H9 (cell line): Measurements from ENCODE around the gene RASGEF1C. TPM values are rescaled to one million over a fixed set of nuclear protein-coding genes. Genes with fewer than 3 reads are reported as not detected.
"Not testable (repeated sequence)": the region's sequence is repeated elsewhere in the genome, so short reads cannot be mapped to it uniquely, and the experiment has no call there.

Experiments used
- DNase-seq: peaks from one replicate; pipeline ENCODE4 v3.0.0-alpha.2; 2017
- H2AFZ ChIP-seq: one replicate; pipeline ENCODE4 v1.6.1; 2013; ENCODE audit warnings: mild to moderate bottlenecking, low read length, control low read depth, moderate library complexity
- H2AK5ac ChIP-seq: 2 replicates; pipeline ENCODE4 v1.6.1; 2013; ENCODE audit warnings: low read length, control low read depth, mixed read lengths; ENCODE audit not compliant: insufficient read length
- H2BK120ac ChIP-seq: one replicate; pipeline ENCODE4 v1.6.1; 2013; ENCODE audit warnings: low read depth, mild to moderate bottlenecking, low read length, control low read depth, inconsistent platforms; ENCODE audit not compliant: poor library complexity, severe bottlenecking
- H2BK12ac ChIP-seq: 2 replicates; pipeline ENCODE4 v1.6.1; 2013; ENCODE audit warnings: low read length, control low read depth, mixed read lengths, low read depth; ENCODE audit not compliant: insufficient read length
- H2BK15ac ChIP-seq: 2 replicates; pipeline ENCODE4 v1.6.1; 2013; ENCODE audit warnings: low read depth, low read length, control low read depth
- H2BK20ac ChIP-seq: one replicate; pipeline ENCODE4 v1.6.1; 2013; ENCODE audit warnings: low read depth, mild to moderate bottlenecking, low read length, control low read depth, inconsistent platforms; ENCODE audit not compliant: poor library complexity, severe bottlenecking
- H2BK5ac ChIP-seq: 2 replicates; pipeline ENCODE4 v1.6.1; 2013; ENCODE audit warnings: low read length, control low read depth, mixed read lengths; ENCODE audit not compliant: insufficient read length
- H3K14ac ChIP-seq: 2 replicates; pipeline ENCODE4 v1.6.1; 2013; ENCODE audit warnings: low read length, control low read depth; ENCODE audit not compliant: insufficient read depth
- H3K18ac ChIP-seq: 2 replicates; pipeline ENCODE4 v1.6.1; 2013; ENCODE audit warnings: low read depth, mild to moderate bottlenecking, mixed read lengths, low read length, control low read depth; ENCODE audit not compliant: insufficient read length
- H3K23ac ChIP-seq: 2 replicates; pipeline ENCODE4 v1.6.1; 2013; ENCODE audit warnings: low read length, control low read depth, mixed read lengths, low read depth; ENCODE audit not compliant: insufficient read length
- H3K23me2 ChIP-seq: 2 replicates; pipeline ENCODE4 v1.6.1; 2013; ENCODE audit warnings: low read depth, mild to moderate bottlenecking, mixed read lengths, low read length, control low read depth; ENCODE audit not compliant: insufficient read length, poor library complexity, severe bottlenecking
- H3K27ac ChIP-seq: 2 replicates; pipeline ENCODE4 v1.5.1; 2013; ENCODE audit warnings: low read length, control low read depth, mixed read lengths, low read depth; ENCODE audit not compliant: insufficient read length
- H3K27me3 ChIP-seq: 2 replicates; pipeline ENCODE4 v1.6.1; 2013; ENCODE audit warnings: low read length, control low read depth, inconsistent platforms; ENCODE audit not compliant: insufficient read depth
- H3K4ac ChIP-seq: 2 replicates; pipeline ENCODE4 v1.6.1; 2013; ENCODE audit warnings: low read depth, mild to moderate bottlenecking, control low read depth, inconsistent platforms, low read length, moderate library complexity
- H3K4me1 ChIP-seq: 2 replicates; pipeline ENCODE4 v1.6.1; 2013; ENCODE audit warnings: low read length, control low read depth, inconsistent platforms; ENCODE audit not compliant: insufficient read depth
- H3K4me2 ChIP-seq: 2 replicates; pipeline ENCODE4 v1.6.1; 2013; ENCODE audit warnings: low read length, control low read depth, mixed read lengths; ENCODE audit not compliant: insufficient read length, insufficient read depth
- H3K56ac ChIP-seq: 2 replicates; pipeline ENCODE4 v1.6.1; 2013; ENCODE audit warnings: low read depth, mild to moderate bottlenecking, mixed read lengths, low read length, control low read depth; ENCODE audit not compliant: insufficient read length
- H3K79me1 ChIP-seq: 2 replicates; pipeline ENCODE4 v1.6.1; 2013; ENCODE audit warnings: low read depth, mild to moderate bottlenecking, moderate library complexity, low read length, control low read depth, inconsistent platforms; ENCODE audit not compliant: insufficient read depth, poor library complexity, severe bottlenecking
- H3K79me2 ChIP-seq: 2 replicates; pipeline ENCODE4 v1.6.1; 2013; ENCODE audit warnings: low read length, control low read depth, inconsistent platforms; ENCODE audit not compliant: insufficient read depth
- H3K9ac ChIP-seq: 2 replicates; pipeline ENCODE4 v1.6.1; 2013; ENCODE audit warnings: low read length, control low read depth, mixed read lengths; ENCODE audit not compliant: insufficient read length; ENCODE audit errors: extremely low read depth
- H3K9me3 ChIP-seq: one replicate; pipeline ENCODE4 v1.6.1; 2013; ENCODE audit warnings: low read depth, low read length, inconsistent platforms; ENCODE audit not compliant: control insufficient read depth
- H3T11ph ChIP-seq: one replicate; pipeline ENCODE4 v1.6.1; 2013; ENCODE audit warnings: mild to moderate bottlenecking, low read length, control low read depth, inconsistent platforms
- H4K20me1 ChIP-seq: one replicate; pipeline ENCODE4 v1.6.1; 2013; ENCODE audit not compliant: control insufficient read depth, insufficient read length, insufficient read depth
- H4K5ac ChIP-seq: 2 replicates; pipeline ENCODE4 v1.6.1; 2013; ENCODE audit warnings: low read depth, mild to moderate bottlenecking, mixed read lengths, low read length, control low read depth; ENCODE audit not compliant: insufficient read length
- H4K8ac ChIP-seq: replicated peaks from 2 replicates; pipeline ENCODE4 v1.6.1; 2013; ENCODE audit warnings: low read length, control low read depth, mixed read lengths, low read depth; ENCODE audit not compliant: insufficient read length
- H4K91ac ChIP-seq: 2 replicates; pipeline ENCODE4 v1.6.1; 2013; ENCODE audit warnings: low read depth, mild to moderate bottlenecking, moderate library complexity, mixed read lengths, low read length, control low read depth; ENCODE audit not compliant: insufficient read length
- H3K27ac Mint-ChIP-seq, 3 experiments: 2 replicates in 2 of 3; 3 replicates in 1 of 3; pipeline ENCODE4 v1.8.0; 2020 to 2021; ENCODE audit warnings: mixed read lengths in 3 of 3, mild to moderate bottlenecking in 1 of 3, moderate library complexity in 1 of 3
- H3K27me3 Mint-ChIP-seq: 2 replicates; pipeline ENCODE4 v1.8.0; 2021; ENCODE audit warnings: low read depth, mild to moderate bottlenecking, moderate library complexity, mixed read lengths
- H3K36me3 Mint-ChIP-seq, 3 experiments: 2 replicates in 2 of 3; 3 replicates in 1 of 3; pipeline ENCODE4 v1.8.0; 2020 to 2021; ENCODE audit warnings: low read depth in 3 of 3, mixed read lengths in 3 of 3; ENCODE audit not compliant: insufficient read depth in 1 of 3
- H3K4me1 Mint-ChIP-seq, 2 experiments: 2 replicates each; pipeline ENCODE4 v1.8.0; 2020; ENCODE audit warnings: mixed read lengths in 2 of 2
- H3K4me3 Mint-ChIP-seq, 2 experiments: 2 replicates in 1 of 2; 3 replicates in 1 of 2; pipeline ENCODE4 v1.8.0; 2020 to 2021; ENCODE audit warnings: mild to moderate bottlenecking in 2 of 2, mixed read lengths in 2 of 2, moderate library complexity in 1 of 2
- H3K9me3 Mint-ChIP-seq, 2 experiments: 2 replicates in 1 of 2; 3 replicates in 1 of 2; pipeline ENCODE4 v1.8.0; 2020; ENCODE audit warnings: mild to moderate bottlenecking in 2 of 2, mixed read lengths in 2 of 2, moderate library complexity in 1 of 2
- WGBS: extraction: QIAGEN DNeasy Blood & Tissue Kit; methylation state at CpG from one replicate; pipeline ENCODE4 v1.1.7; 2013; ENCODE audit warnings: missing lambda C conversion rate, low lambda C conversion rate, mixed read lengths; ENCODE audit not compliant: insufficient read length; ENCODE audit errors: extremely low coverage; 5-methylcytosine and 5-hydroxymethylcytosine counted together
- total RNA-seq: library from RNA; stranded (reverse); gene quantifications from 2 replicates; pipeline ENCODE4 v1.2.1, GENCODE V29; 2021
- TF ChIP-seq, protein P1 (sequence below): fragments of 200-600 bp; sonication (generic); conservative IDR thresholded peaks from 3 replicates; pipeline ENCODE4 v1.8.0; 2021; ENCODE audit warnings: antibody characterized with exemption, mild to moderate bottlenecking

Gene RASGEF1C
- total RNA-seq, 1 experiment from 2014 or later, result 0.83 TPM

DNA sequence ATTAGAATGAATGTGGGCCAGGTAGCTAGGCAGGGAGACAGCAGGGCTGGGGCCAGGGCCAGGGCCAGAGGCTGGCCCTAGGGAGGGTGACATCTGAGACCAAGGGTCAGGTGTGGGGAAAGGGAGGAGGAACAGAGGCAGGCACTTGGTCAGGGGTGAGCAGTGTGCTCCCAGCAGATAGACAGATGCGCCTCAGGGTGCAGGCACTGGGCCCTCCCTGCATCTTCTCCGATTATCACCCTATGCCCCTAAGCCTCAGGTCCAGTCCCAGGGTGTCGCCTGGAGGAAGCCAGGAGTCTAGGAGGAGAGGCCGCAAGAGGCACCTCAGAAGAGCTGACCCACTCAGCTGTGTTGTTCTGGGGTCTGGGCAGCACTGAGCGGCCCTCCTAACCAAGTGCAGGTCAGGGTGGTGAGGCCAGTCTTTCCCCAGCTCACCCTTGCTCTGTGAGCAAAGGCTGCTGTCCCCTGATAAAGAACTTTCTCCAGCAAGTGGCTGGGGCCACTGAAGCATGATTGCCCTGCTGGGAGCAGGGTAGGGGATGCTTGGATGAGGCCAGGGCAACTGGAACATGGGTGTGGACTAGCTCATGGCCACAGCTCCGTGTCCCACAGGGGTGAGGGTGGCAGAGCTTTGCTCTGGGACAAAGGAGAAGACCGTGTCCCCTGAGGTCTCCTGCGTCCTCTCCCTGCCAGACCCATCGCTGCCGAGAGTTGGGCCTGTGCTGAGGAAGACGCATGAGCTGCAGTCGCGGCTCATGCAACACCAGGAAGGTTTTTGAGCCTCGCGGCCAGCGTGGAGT, 2.1 kb upstream of the RASGEF1C start:
- Histone ChIP-seq H3K79me1 (no peaks in the 10 kb centered on the region), H3K9ac (no peak overlapping the region), H3K4ac (no peak overlapping the region), H3K4me1 (no peaks in the 10 kb centered on the region), H3K23me2 (no peaks in the 10 kb centered on the region), H3K14ac (no peak overlapping the region), H2AFZ (no peak overlapping the region), H3T11ph (no peak overlapping the region), H3K27me3 (peaks cover 7% of the 10 kb centered on the region; the same call in 1 of the 2 replicates), H4K5ac (no peak overlapping the region), H3K27ac (no peak overlapping the region), H2BK120ac (no peak overlapping the region), H3K18ac (no peak overlapping the region), H3K79me2 (no peaks in the 10 kb centered on the region), H3K56ac (no peak overlapping the region), H3K23ac (no peak overlapping the region), H2BK5ac (no peak overlapping the region), H2BK12ac (no peak overlapping the region), H4K91ac (no peak overlapping the region), H4K8ac (no peak overlapping the region), H4K20me1 (no peaks in the 10 kb centered on the region), H3K4me2 (no peak overlapping the region), H3K9me3 (no peaks in the 10 kb centered on the region), H2BK20ac (no peak overlapping the region), H2AK5ac (no peak overlapping the region), H2BK15ac (no peak overlapping the region)
- WGBS, result no CpG with 5 or more reads among the region's 16 CpGs
- DNase-seq, result no peak
- Mint-ChIP-seq H3K4me3 (peak overlapping the region in 1 of 2 experiments; percentile 26; a peak in 1 of 5 replicates), H3K4me1 (peaks cover 9 to 10% of the 10 kb centered on the region in 2 experiments; a peak in 3 of 4 replicates), H3K27ac (no peak overlapping the region), H3K9me3 (peaks cover 0 to 9% of the 10 kb centered on the region in 2 experiments; a peak in 2 of 5 replicates), H3K36me3 (no peaks in the 10 kb centered on the region; a peak in 1 of 7 replicates), H3K27me3 (peaks cover 38% of the 10 kb centered on the region)
- TF ChIP-seq, protein P1, sequence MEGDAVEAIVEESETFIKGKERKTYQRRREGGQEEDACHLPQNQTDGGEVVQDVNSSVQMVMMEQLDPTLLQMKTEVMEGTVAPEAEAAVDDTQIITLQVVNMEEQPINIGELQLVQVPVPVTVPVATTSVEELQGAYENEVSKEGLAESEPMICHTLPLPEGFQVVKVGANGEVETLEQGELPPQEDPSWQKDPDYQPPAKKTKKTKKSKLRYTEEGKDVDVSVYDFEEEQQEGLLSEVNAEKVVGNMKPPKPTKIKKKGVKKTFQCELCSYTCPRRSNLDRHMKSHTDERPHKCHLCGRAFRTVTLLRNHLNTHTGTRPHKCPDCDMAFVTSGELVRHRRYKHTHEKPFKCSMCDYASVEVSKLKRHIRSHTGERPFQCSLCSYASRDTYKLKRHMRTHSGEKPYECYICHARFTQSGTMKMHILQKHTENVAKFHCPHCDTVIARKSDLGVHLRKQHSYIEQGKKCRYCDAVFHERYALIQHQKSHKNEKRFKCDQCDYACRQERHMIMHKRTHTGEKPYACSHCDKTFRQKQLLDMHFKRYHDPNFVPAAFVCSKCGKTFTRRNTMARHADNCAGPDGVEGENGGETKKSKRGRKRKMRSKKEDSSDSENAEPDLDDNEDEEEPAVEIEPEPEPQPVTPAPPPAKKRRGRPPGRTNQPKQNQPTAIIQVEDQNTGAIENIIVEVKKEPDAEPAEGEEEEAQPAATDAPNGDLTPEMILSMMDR, result no peak

DNA sequence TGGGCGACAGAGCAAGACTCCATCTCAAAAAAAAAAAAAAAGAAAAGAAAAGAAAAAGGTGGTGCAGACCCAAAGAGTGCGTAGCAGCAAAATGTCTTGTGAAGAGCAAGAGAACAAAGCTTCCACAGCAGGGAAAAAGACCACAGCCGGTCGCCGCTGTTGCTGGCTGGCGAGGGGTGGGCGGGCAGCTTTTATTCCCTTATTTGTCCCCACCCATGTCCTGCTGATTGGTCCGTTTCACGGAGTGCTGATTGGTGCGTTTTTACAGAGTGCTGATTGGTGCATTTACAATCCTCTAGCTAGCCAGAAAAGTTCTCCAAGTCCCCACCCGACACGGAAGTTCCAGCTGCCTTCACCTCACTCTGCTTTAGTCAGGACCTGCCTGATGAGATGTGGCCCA, 1.1 kb upstream of the RASGEF1C start:
- WGBS, result no CpG with 5 or more reads among the region's 12 CpGs
- not testable (repeated sequence) for H3K18ac ChIP-seq, H3K23ac ChIP-seq, H2BK120ac ChIP-seq, H3K23me2 ChIP-seq, H3K56ac ChIP-seq, H3K79me1 ChIP-seq, H3K9me3 ChIP-seq, H2BK20ac ChIP-seq, H3K4me2 ChIP-seq, H3K9me3 Mint-ChIP-seq, H3K27ac ChIP-seq, H2AK5ac ChIP-seq, H3K9ac ChIP-seq, H3K79me2 ChIP-seq, H2BK15ac ChIP-seq, H4K91ac ChIP-seq, H3K27me3 ChIP-seq, H4K8ac ChIP-seq, H4K5ac ChIP-seq, H3T11ph ChIP-seq, H3K27ac Mint-ChIP-seq, H3K4me1 ChIP-seq, H2BK12ac ChIP-seq, H3K14ac ChIP-seq, DNase-seq, H2AFZ ChIP-seq, H3K36me3 Mint-ChIP-seq, H3K4ac ChIP-seq, H2BK5ac ChIP-seq, H4K20me1 ChIP-seq
- peak overlapping the region; percentile 51 to 77 for H3K4me3 Mint-ChIP-seq
- H3K27me3 Mint-ChIP-seq, result peaks cover 36% of the 10 kb centered on the region
- H3K4me1 Mint-ChIP-seq, result peaks cover 9 to 10% of the 10 kb centered on the region in 2 experiments; a peak in 3 of 4 replicates
